Uterus (tissue), 4 donors: ENCODE measurements around the gene SVOP. TPM values are rescaled to one million over a fixed set of nuclear protein-coding genes. Genes with fewer than 3 reads are reported as not detected.
"Not testable (repeated sequence)": the region's sequence is repeated elsewhere in the genome, so short reads cannot be mapped to it uniquely, and the experiment has no call there.

Experiments used
- DNase-seq, 2 donors: peaks; one replicate each; pipeline ENCODE4 v3.0.0-alpha.2; 2019 to 2020
- H3K27ac ChIP-seq, 2 donors: fragments of 200-600 bp; sonication (generic); 1 replicate in 1 of 2; 2 replicates in 1 of 2; pipeline ENCODE4 v1.5.1; 2016 to 2018
- H3K27me3 ChIP-seq, 2 donors: fragments of 200-600 bp; sonication (generic); one replicate each; pipeline ENCODE4 v1.5.1; 2018 to 2019; ENCODE audit warnings: control low read depth in 1 of 2
- H3K36me3 ChIP-seq, 2 donors: fragments of 200-600 bp; sonication (generic); one replicate each; pipeline ENCODE4 v1.5.1; 2019; ENCODE audit warnings: control low read depth in 1 of 2
- H3K4me1 ChIP-seq, 2 donors: fragments of 200-600 bp; sonication (generic); one replicate each; pipeline ENCODE4 v1.5.1; 2018 to 2019; ENCODE audit warnings: control low read depth in 1 of 2
- H3K4me3 ChIP-seq, 2 donors: fragments of 200-600 bp; sonication (generic); 1 replicate in 1 of 2; 2 replicates in 1 of 2; pipeline ENCODE4 v1.5.1; 2018 to 2019; ENCODE audit warnings: mild to moderate bottlenecking in 1 of 2
- H3K9me3 ChIP-seq, 2 donors: fragments of 200-600 bp; sonication (generic); one replicate each; pipeline ENCODE4 v1.5.1; 2019; ENCODE audit warnings: control low read depth in 1 of 2
- POLR2A ChIP-seq, 2 donors: fragments of 450-650 bp; IDR thresholded peaks; one replicate each; pipeline ENCODE4 v1.6.1; 2016; ENCODE audit warnings: antibody characterized with exemption in 2 of 2, mild to moderate bottlenecking in 1 of 2, moderate library complexity in 1 of 2
- intact Hi-C: fragments of 100-400 bp; cut with DNase I; formaldehyde crosslinking; loops from one replicate; pipeline ENCODE4 v1.15.1; 2023; ENCODE audit warnings: low total_unique reads
- total RNA-seq, 4 donors: library from RNA; depleted of rRNA in 3 of 4; stranded (reverse); fragments of >200 nt in 3 of 4; gene quantifications; one replicate each; pipeline versions ENCODE4 v1.1.0 to v1.2.4, GENCODE V29; 2014 to 2023
- TF ChIP-seq, protein P1 (sequence below), 4 experiments: fragments of 200-600 bp in 2 of 4; fragments of 450-650 bp in 2 of 4; sonication (generic) in 2 of 4; IDR thresholded peaks; one replicate each; pipeline ENCODE4 v1.5.1; 2016 to 2019; ENCODE audit warnings: antibody characterized with exemption in 4 of 4, mild to moderate bottlenecking in 2 of 4, moderate library complexity in 1 of 4
- donor health status: DM: yes; HTN: yes; CAD: no.

Gene SVOP
- total RNA-seq, 4 donors from 2014 or later: 0.14 TPM; not detected in 3

DNA sequence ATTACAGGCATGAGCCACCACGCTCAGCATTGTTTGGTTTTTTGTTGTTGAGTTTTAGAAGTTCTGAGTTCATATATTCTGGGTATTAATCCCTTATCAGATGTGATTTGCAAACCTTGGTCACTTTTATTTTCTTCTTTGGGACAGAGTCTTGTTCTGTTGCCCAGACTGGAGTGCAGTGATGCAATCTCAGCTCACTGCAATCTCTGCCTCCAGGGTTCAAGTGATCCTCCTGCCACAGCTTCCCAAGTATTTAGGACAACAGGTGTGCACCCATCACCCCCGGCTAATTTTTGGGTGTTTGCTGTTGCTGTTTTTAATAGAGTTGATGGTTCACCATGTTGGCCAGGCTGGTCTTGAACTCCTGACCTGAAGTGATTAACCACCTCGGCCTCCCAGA is 43.3 kb upstream of the SVOP start:
- Histone ChIP-seq H3K9me3 (no peaks in the 10 kb centered on the region), H3K4me3 (no peak overlapping the region), H3K4me1 (no peaks in the 10 kb centered on the region), H3K36me3 (no peaks in the 10 kb centered on the region), H3K27me3 (no peaks in the 10 kb centered on the region), H3K27ac (no peak overlapping the region)
- intact Hi-C loops: no loop called here
- TF ChIP-seq, protein P1, sequence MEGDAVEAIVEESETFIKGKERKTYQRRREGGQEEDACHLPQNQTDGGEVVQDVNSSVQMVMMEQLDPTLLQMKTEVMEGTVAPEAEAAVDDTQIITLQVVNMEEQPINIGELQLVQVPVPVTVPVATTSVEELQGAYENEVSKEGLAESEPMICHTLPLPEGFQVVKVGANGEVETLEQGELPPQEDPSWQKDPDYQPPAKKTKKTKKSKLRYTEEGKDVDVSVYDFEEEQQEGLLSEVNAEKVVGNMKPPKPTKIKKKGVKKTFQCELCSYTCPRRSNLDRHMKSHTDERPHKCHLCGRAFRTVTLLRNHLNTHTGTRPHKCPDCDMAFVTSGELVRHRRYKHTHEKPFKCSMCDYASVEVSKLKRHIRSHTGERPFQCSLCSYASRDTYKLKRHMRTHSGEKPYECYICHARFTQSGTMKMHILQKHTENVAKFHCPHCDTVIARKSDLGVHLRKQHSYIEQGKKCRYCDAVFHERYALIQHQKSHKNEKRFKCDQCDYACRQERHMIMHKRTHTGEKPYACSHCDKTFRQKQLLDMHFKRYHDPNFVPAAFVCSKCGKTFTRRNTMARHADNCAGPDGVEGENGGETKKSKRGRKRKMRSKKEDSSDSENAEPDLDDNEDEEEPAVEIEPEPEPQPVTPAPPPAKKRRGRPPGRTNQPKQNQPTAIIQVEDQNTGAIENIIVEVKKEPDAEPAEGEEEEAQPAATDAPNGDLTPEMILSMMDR (IDR thresholded peaks at IDR 0.05): no peak
- TF ChIP-seq POLR2A (IDR thresholded peaks at IDR 0.05): no peak
- no peak for DNase-seq

DNA sequence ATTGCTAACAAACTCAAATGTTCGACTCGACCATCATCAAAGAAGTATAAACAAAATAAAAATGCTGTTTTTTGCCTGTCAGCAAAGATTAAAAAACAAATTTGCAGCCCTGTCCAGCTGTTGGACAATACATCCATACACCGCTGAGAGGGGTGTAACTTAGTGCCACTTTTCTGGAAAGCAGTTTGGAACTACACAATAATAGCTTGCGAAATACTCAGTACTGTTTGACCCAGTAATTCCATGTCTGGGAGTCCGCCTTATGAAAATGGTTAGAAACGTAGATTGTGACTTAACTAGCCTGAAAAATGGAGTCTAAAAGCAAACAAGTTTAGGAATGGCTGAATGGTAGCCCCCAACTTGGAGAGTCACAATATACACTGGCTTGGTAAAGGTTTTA is 37.9 kb upstream of the SVOP start:
- Histone ChIP-seq H3K36me3 (no peaks in the 10 kb centered on the region), H3K4me1 (no peaks in the 10 kb centered on the region), H3K27ac (no peak overlapping the region), H3K27me3 (no peaks in the 10 kb centered on the region), H3K4me3 (no peak overlapping the region), H3K9me3 (no peaks in the 10 kb centered on the region)
- intact Hi-C loops: no loop called here
- no peak for DNase-seq
- no peak for TF ChIP-seq POLR2A (IDR thresholded peaks at IDR 0.05)
- TF ChIP-seq, protein P1 (IDR thresholded peaks at IDR 0.05): no peak

DNA sequence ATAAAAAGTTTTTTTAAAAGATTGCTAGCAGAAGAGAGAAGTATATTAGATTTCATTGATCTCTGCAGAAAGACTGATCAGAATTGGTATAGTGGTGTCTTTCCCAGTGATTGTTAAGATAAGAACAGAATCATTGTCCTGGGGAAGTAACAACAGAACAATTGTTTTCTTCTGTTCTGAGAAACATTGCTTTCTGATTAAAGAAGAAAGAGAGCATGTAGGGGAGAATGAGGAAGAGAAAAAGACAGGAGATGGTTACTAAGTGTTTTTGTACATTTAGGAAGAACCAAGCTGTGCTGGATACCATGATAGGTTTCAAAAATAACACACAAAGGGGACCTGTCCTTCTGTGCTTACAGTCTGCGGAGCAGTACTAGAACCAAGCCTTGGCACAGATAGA is 36.5 kb upstream of the SVOP start:
- TF ChIP-seq, protein P1 (IDR thresholded peaks at IDR 0.05): no peak
- H3K27me3 ChIP-seq: no peaks in the 10 kb centered on the region
- DNase-seq: no peak
- intact Hi-C loops: no loop called here
- H3K36me3 ChIP-seq: no peaks in the 10 kb centered on the region
- no peaks in the 10 kb centered on the region for H3K9me3 ChIP-seq
- no peaks in the 10 kb centered on the region for H3K4me1 ChIP-seq
- no peak overlapping the region for H3K27ac ChIP-seq
- H3K4me3 ChIP-seq: no peak overlapping the region

DNA sequence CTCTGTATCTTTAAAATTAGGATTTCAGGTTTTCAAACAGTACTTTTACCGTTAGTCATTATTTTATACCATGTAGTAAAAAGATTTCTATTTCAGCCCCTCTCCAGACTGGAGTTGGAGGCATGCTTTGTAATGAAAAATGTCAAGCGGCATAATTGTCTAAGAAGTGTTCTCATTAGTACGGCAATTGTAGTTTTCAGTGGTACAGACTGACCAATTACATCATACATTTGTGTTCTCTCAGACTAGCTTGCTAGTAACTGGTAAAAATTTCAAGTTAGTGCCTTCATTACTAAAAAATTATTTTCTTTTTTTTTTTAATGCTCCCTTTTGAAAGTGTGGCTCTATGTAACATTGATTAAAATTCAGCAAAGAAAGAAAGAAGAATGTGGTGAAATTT is 36.0 kb upstream of the SVOP start:
- H3K27me3 ChIP-seq: no peaks in the 10 kb centered on the region
- no peaks in the 10 kb centered on the region for H3K4me1 ChIP-seq
- H3K27ac ChIP-seq: no peak overlapping the region
- intact Hi-C loops: no loop called here
- no peaks in the 10 kb centered on the region for H3K36me3 ChIP-seq
- no peaks in the 10 kb centered on the region for H3K9me3 ChIP-seq
- TF ChIP-seq, protein P1 (IDR thresholded peaks at IDR 0.05): no peak
- no peak for TF ChIP-seq POLR2A (IDR thresholded peaks at IDR 0.05)
- DNase-seq: no peak
- H3K4me3 ChIP-seq: no peak overlapping the region

DNA sequence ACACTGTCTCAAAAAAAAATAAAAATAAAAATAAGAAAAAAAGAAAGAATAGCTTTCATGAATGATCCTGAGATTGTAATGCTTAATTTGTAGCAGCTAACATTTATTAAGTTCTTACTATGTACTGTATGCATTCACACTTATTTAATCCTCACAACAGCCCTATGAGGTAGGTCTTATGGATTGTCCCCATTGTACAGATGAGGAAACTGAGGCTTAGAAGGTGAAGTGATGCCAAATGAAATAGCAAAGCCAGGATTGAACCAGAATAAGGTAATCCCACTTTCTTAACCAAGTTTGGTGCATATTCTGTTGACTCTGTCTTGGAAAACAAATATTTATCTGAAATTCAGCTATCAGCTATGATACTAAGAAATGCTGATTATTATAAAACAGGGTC is 33.7 kb upstream of the SVOP start:
- H3K4me3 ChIP-seq: no peak overlapping the region
- no peaks in the 10 kb centered on the region for H3K27me3 ChIP-seq
- DNase-seq: no peak
- no peaks in the 10 kb centered on the region for H3K36me3 ChIP-seq
- intact Hi-C loops: no loop called here
- TF ChIP-seq, protein P1 (IDR thresholded peaks at IDR 0.05): no peak
- TF ChIP-seq POLR2A (IDR thresholded peaks at IDR 0.05): no peak
- no peak overlapping the region for H3K27ac ChIP-seq
- H3K9me3 ChIP-seq: no peaks in the 10 kb centered on the region
- H3K4me1 ChIP-seq: no peaks in the 10 kb centered on the region

DNA sequence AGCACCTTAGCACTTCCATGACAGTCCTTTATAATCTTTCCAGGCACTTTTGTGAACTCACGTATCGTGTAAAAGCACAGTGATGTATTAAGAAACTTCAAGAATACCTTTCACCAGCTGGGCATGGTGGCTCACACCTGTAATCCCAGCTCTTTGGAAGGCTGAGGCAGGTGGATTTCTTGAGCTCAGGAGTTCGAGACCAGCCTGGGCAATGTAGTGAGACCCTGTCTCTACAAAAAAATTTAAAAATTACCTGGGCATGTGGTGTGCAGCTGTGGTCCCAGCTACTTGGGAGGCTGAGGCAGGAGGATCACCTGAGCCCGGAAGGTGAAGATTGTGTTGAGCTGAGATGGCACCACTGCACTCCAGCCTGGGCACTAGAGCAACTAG is 33.3 kb upstream of the SVOP start:
- intact Hi-C loops, H3K27me3 ChIP-seq, H3K27ac ChIP-seq, H3K9me3 ChIP-seq, H3K36me3 ChIP-seq, H3K4me3 ChIP-seq, DNase-seq, H3K4me1 ChIP-seq: not testable (repeated sequence)
